Suprapubic skin (tissue), 3 donors: ENCODE results near the gene LCE1F.

Source experiments
- CTCF ChIP-seq, 2 donors: fragments of 200-600 bp in 1 of 2; fragments of 450-650 bp in 1 of 2; sonication (generic) in 1 of 2; IDR thresholded peaks; one replicate each; pipeline ENCODE4 v1.5.1; 2016 to 2019; ENCODE audit warnings: antibody characterized with exemption in 2 of 2, mild to moderate bottlenecking in 1 of 2, moderate library complexity in 1 of 2
- EP300 ChIP-seq: sonication (generic); formaldehyde crosslinking; IDR thresholded peaks from one replicate; pipeline ENCODE4 v1.6.1; 2017; ENCODE audit warnings: antibody characterized with exemption

DNA sequence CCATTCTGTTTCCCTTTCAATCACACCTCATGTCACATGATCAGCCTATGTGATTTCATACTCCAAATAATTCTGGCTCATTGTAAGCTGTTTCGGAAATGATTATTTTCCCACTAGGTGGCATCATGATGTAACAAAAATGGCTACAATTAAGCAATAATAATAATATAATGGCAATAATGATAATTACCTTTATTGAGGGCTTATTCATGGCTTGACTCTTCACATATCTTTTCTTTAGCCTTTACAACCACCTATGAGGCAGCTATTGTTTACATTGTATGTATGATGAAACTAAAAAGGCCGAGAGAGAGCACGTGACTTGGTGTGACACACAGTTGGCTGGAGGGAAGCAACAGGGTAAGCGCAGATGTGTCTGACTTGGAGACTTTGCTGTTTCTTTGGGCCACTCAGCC is 29.6 kb upstream of the LCE1F start:
- TF ChIP-seq CTCF (IDR thresholded peaks at IDR 0.05), result no peak
- no peak for TF ChIP-seq EP300
